Measurements from ENCODE around the gene FAM216B.
"Not testable (repeated sequence)": the region's sequence is repeated elsewhere in the genome, so short reads cannot be mapped to it uniquely, and the experiment has no call there.

The FAM216B gene
- 0 to 0.09 (median 0) reads per million in 4 experiments for total RNA-seq

- no peak for DNase-seq
Observed at GRCh38 chr13:42781352-42781751, at the start of gene FAM216B. Gene FAM216B (plus strand): TSS chr13:42781584. CDS start chr13:42784068, 2,484 bp downstream.

- no peak for DNase-seq
Observed at GRCh38 chr13:42732073-42732472, 49.3 kb upstream of the FAM216B start.

- no peak for DNase-seq
Observed at GRCh38 chr13:42733046-42733445, 48.3 kb upstream of the FAM216B start.

GRCh38 chr13:42735010-42735409 is 46.4 kb upstream of the FAM216B start:
- DNase-seq: no peak

GRCh38 chr13:42740753-42741152 is 40.6 kb upstream of the FAM216B start:
- no peak for DNase-seq

GRCh38 chr13:42741914-42742313 is 39.5 kb upstream of the FAM216B start:
- no peak for DNase-seq

- no peak for DNase-seq
Observed at GRCh38 chr13:42745655-42746054, 35.7 kb upstream of the FAM216B start.

- DNase-seq: no peak
Observed at GRCh38 chr13:42746866-42747265, 34.5 kb upstream of the FAM216B start.

- DNase-seq: no peak
Observed at GRCh38 chr13:42747399-42747873, 33.9 kb upstream of the FAM216B start.

- no peak for DNase-seq
Observed at GRCh38 chr13:42750794-42751193, 30.6 kb upstream of the FAM216B start.

GRCh38 chr13:42751693-42752092 is 29.7 kb upstream of the FAM216B start:
- DNase-seq: no peak

- no peak for DNase-seq
Observed at GRCh38 chr13:42752731-42753130, 28.7 kb upstream of the FAM216B start.

GRCh38 chr13:42753697-42754096 is 27.7 kb upstream of the FAM216B start:
- DNase-seq: no peak

- DNase-seq: no peak
Observed at GRCh38 chr13:42754801-42755510, 26.4 kb upstream of the FAM216B start.

- no peak for DNase-seq
Observed at GRCh38 chr13:42757678-42758420, 23.5 kb upstream of the FAM216B start.

GRCh38 chr13:42758515-42758914 is 22.9 kb upstream of the FAM216B start:
- no peak for DNase-seq

- DNase-seq: no peak
Observed at GRCh38 chr13:42760951-42761350, 20.4 kb upstream of the FAM216B start.

- no peak for DNase-seq
Observed at GRCh38 chr13:42762251-42762650, 19.1 kb upstream of the FAM216B start.

- DNase-seq: no peak
Observed at GRCh38 chr13:42762917-42763316, 18.5 kb upstream of the FAM216B start.

GRCh38 chr13:42766016-42766415 is 15.4 kb upstream of the FAM216B start:
- no peak for DNase-seq

- no peak for DNase-seq
Observed at GRCh38 chr13:42769650-42770049, 11.7 kb upstream of the FAM216B start.

- DNase-seq: not testable (repeated sequence)
Observed at GRCh38 chr13:42776558-42776957, 4.8 kb upstream of the FAM216B start.

GRCh38 chr13:42777467-42777866 is 3.9 kb upstream of the FAM216B start:
- no peak for DNase-seq

GRCh38 chr13:42780044-42780443 is 1.3 kb upstream of the FAM216B start:
- no peak for DNase-seq

Measured in effector CD8-positive, alpha-beta T cell (primary cell).